HG02623 (cell line): ENCODE results near the gene TDRD12.

Experiments used
- ATAC-seq: cut with Tn5 transposase; IDR thresholded peaks from one replicate; pipeline ENCODE4 v1.9.1; 2021; ENCODE audit warnings: moderate library complexity; ENCODE audit not compliant: unreplicated experiment

Gene TDRD12

DNA sequence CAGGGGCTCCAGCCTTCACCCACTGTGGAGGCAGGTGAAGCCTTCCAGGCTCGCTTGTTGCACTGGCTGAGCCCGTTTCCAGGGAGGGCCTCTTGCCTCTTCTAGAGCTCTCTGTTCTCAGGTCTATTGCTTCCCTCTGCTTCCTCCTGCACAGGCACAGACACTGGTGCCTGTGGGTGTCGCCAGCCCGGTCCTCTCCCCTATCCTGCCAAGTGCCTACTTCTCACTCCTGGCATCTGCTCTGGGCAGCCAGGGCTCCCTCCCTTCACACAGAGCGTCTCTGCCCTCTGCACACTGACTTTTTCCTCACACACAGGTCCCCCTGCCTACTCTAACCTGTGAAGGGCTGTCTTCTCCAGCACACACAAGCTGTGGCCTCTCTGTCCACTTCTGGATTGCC, 89.7 kb downstream of the TDRD12 start:
- no peak for ATAC-seq

DNA sequence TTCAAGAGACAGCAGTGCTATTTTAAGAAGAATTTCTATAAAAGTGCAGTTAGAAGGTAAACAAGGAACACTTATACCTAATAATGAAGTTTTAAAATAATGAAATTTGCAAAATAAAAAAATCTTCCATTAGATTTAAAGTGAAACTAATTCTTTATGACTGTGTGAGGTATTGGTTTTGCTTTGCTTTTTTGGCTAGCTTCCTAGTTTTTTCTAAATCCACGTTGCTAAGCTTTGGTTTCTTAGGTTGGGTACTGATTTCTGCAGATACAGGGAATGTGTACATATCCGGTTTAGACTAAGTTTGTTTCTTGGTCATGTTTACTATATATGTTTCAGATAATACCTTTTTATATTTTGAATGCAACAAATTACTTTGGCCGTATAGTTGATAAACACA, 90.2 kb downstream of the TDRD12 start:
- no peak for ATAC-seq

DNA sequence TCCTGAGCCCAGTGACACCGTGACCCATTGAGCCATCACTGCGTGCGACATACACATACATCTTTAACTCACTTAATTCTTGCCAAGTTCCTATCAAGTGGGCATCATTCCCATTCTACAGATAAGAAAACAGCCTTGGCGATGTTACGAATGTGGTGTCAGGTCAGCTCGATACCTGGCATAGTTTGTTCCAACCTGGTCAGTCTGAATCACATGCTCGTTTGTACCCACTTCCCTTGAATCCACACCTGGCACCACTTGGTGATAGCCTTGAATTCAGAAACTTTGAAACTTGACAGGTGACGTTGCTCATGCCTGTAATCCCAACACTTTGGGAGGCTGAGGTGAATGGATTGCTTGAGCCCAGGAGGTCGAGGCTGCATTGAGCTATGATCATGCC, 90.9 kb downstream of the TDRD12 start:
- ATAC-seq = no peak

DNA sequence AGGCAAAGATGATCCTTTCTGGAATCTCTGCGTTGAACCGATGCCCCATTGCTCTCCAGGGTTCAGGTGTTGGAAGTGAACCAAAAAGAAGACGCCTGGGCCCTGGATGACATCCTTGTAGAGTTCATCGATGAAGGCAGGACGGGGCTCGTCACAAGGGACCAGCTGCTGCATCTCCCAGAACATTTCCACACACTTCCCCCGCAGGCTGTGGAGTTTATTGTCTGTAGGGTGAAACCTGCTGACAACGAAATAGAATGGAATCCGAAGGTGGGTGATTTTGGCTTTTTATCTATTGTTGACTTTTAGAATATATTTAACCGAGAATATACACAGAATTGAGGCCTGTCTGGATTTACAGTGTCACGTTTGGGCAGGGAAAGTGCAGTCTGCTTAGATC, 91.6 kb downstream of the TDRD12 start:
- ATAC-seq = no peak

DNA sequence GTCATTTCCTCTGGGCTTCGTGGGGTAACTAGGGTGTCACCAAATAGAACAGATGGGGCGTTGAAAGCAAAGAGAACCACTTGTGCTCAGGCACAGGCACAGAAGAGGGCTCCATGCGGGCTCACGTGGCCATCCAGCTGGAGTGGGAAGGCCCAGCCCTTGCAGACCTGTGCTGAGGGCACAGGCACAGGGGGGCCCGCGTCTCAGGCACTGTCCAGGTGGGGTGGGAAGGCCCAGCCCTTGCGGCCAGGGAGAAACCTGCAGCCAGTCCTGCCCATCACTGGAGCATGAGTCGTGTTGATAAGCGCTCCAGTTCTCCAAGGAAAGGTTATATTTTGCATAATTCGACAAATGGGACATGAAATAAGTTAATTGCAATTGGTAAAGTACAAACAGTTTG, 92.5 kb downstream of the TDRD12 start:
- no peak for ATAC-seq

DNA sequence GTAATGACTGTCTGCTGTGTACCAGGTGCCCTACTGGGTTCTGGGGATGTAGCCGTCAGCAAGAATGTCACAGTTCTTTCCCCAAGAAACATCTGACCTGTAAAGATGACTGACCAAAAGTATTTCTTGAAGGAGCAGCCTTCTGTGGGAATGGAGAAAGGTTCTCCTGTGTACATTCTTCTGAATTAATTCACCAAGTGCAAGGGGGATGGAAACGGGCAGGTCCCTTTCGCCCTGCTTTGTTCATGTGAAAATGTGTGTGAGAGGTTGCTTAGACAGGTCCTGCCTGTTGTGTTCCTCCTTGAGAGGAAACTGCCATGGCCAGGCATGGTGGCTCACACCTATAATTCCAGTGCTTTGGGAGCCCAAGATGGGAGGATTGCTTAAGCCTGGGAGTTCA, 93.0 kb downstream of the TDRD12 start:
- no peak for ATAC-seq

DNA sequence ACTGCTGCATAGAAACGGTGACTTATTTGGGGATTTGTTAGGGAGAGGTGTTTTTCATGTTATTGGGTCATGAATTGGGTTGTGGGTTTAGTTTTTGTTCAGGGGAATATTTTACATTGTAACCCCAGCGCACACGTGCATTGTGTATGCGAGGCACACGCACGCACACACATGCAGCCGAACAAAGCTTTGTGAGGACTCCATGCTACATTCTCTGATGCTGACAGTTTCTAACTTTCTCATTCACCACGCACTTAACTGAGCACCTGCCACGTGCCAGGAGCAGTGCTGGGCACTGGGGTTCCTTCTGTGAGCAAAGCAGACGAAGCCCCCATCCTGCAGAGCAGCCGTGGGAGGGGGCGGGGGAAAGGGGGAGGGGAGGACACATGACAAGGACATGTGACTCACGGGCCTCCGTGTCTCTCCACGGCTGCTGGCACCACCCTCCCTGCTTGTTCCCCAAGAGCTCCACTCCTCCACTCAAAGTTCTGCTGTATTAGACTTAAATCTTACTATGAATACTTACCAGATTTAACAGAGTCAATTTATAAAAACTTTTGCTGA, 94.4 kb downstream of the TDRD12 start:
- ATAC-seq = no peak

DNA sequence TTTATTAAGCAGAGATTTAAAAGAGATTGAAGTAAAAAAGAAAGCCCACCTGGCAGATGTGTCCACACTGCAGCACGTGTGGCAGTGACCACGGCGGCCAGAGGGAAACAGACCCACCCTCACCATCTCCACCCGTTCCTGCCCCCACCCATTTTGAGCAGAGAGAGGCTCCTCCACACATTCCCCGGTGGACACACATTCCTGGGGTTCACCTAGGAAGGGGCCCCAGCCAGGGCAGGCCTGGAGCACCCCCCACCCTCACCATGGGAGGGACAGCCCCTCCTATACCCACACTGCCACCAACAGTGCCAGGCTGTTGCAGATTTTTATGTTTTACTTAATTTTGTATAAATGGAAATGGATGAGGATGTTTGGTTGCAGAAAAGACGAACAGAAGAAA, 95.1 kb downstream of the TDRD12 start:
- no peak for ATAC-seq

DNA sequence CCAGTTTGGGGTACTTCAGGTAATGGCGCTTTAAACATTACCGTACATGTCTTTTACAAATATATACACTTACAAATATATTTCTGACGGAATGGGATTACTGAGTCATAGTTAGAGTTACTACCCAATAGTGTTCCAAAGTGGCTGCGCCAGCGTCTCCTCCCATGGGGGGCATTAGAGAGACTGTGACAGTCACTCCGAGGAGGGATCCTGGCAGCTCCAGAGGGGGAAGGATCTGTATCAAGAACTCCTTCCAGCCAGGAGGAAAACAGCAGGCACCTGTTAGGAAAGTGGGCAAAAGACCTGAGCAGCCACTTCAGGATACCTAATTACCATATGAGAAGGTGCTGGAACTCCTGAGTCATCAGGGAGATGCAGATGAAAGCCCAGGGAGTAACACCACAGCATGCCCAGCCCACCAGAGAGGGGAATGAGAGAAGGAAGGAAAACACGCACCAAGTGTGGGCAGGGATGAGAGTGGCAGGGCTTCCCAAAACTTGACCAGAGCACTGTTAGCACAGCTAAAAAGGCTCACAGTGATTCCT, 97.1 kb downstream of the TDRD12 start:
- ATAC-seq = no peak

DNA sequence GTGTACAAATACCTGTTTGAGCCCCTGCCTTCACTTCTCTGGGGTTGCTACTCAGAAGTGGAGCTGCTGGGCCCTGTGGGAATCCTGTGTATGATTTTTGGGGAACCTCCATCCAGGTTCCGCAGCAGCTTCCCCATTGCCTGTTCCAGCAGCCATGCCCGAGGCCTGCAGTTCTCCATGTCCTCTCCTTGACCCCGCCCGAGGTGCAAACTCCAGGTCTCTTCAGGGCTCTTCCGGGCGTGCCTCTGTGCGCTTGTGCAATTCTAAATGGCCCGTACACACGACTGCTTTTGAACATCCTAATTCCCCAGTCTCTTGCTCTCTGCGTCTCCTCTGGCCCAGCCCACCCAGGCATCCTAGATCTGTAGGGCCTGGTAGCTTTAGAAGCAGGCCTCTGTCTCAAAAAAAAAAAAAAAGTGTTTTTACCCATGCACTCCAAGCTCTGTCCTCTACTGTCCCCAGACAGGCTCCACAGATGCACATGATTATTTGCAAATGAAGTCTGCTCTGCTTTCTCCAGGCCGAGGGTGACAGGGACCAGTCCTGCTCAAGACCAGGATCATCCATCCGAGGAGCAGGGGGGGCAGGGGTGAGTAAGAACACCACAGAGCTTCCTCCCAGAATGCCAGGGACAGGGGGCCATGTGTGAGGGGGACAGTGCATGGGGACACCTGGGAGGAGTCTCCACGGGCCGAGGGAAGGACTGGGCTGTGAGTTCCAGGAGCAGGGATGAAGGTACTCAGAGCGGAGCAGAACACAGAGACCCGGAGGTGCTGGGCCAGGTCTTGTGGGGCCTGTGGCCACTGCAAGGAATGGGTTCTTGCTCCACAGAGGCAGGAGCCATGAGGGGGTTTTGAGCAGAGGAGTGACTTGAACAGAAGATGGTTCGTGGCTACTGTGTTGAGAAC, 98.3 kb downstream of the TDRD12 start:
- no peak for ATAC-seq

DNA sequence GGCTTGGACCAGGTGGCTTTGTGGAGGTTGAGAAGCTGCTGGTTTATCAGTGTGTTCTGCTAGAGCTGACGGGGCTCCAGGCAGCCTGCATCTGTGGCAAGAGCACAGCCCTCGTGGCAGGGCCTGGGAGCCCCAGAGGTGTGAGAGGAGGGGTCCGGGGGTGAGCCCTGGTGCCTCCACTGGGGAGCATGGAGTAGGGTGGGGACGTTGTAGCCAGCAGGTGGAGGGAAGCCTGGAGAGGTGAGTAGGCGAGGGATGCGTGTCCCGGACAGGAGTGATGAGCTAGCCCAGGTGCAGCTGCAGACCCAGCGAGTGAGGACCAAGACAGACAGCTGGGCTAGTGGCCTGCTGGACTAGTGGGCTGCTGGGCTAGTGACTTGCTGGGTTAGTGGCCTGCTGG, 99.0 kb downstream of the TDRD12 start:
- no peak for ATAC-seq

DNA sequence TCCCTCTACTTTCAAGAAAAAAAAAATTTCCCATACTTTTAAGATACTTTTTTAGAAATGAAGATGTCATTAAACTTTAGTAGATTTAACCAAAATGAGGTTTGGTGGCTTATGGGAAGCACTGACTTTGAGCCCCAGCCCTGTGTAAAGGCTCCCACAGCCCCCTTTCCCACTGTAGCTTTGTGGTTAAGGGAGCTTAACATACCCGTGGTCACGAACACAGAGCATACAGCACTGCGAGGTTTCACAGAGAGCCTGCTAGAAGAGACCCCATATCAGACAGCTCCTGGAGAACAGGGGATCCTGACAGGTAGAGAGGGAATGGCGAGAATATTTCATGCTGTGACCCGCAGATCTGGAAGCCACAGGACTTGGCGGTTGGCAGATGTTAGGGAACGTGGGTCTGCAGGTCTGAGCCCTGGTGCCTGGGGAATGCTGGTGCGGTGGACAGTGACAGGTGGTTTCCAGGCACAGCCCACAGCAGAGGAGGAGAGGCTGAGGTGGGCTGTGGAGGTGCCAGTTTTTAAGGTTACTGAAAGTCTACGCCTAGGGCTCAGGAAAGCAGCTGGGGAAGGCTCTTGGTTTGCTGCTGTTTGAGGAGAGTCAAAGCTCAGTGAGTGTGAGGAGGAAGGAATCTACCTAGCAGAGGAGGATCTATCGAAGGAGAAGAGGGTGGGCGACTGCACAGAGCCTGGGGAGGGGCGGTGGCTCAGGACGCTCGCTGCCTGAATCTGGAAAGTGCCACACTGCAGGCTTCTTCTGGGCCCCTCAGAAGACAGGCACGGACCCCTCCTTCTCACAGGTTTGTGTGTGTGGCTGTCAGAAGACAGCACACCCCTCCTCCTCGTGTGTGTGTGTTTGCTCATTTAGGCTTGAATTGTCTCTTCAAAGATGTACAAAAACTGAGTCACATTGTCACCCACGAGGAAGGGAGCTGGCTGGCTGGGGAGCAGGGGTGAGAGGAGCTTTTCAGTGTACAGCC, 100.1 kb downstream of the TDRD12 start:
- no peak for ATAC-seq

DNA sequence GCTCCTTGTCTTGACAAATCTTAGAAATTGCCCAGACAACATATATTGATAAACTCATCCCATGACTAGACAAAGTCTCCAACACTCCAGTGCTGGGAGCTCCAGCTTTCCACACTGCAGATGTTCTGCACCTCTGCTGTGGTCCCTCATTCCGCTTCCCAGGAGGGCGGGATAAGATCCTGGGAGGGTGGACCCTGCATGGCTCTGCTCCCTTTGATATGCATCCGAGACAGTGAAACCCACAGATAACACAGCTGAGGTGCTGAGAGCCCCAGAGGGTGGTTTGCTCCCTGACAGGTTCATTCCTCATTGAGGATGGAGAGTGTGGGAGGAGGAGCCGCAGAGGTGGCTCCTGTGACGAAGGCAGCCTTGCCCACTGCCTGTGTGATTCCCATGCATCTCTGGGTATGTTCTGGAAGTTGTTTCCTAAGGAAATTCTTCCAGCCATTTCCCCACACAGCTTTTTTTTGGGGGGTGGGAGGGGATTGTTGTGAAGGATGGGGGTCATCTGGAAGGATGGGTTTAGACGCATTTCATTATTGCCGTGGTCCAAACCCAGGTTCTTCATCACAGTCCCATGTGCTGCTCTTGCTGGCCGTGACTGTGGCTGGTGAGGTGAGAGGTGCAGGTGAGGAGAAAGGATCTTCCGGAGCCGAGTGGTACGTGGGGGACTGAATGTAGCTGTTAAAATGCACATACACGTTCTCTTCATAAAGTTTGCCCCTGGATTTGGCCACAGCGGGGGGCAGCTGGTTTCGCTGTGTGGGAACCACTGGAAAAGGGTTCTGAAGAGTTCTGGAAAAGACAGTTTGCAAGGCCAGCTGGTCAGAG, 103.6 kb downstream of the TDRD12 start:
- no peak for ATAC-seq

DNA sequence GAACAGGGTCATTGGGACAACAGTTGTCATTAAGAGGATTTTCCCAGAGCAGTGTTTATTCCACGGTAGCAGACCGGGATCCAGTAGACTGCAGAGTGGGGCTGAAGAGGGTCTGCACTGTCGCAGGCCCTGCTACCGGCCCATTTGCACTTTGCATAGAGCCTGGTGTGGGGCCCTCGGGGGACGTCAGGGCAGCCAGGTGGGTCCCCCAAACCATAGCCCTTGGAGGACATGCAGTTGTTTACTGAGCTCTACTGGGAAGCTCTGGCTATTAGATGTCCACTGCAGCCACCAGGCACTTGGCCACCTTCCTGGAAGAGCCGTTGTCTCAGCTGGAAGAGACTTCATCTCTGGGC, 104.2 kb downstream of the TDRD12 start:
- ATAC-seq = no peak

DNA sequence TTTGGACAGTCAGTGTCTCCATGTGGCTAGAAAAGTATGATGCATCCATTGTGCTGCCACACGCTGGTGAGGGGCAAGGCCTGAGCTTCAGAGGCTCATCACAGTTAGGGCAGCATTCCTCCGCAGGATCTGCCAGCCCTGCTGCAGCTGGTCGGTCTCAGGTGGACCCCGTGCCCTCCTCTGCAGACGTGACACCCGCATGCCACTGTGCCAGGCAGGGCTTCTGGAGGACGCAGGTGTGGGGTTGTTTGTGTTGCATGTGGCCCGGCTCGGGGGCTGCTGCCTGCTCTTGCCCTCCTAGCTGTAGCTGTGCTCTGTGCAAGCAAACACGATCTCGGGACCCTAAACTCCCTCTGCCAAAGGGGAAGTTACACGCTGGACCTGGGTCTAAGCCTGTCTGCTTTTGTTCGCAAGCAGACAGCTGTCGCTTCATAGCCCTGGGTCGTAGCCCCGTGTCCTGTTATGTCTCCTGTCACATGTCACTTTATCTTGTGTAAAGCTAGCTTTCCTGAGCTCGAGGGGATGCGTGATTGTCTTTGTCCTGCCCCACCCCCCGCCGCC, 104.7 kb downstream of the TDRD12 start:
- ATAC-seq = no peak

DNA sequence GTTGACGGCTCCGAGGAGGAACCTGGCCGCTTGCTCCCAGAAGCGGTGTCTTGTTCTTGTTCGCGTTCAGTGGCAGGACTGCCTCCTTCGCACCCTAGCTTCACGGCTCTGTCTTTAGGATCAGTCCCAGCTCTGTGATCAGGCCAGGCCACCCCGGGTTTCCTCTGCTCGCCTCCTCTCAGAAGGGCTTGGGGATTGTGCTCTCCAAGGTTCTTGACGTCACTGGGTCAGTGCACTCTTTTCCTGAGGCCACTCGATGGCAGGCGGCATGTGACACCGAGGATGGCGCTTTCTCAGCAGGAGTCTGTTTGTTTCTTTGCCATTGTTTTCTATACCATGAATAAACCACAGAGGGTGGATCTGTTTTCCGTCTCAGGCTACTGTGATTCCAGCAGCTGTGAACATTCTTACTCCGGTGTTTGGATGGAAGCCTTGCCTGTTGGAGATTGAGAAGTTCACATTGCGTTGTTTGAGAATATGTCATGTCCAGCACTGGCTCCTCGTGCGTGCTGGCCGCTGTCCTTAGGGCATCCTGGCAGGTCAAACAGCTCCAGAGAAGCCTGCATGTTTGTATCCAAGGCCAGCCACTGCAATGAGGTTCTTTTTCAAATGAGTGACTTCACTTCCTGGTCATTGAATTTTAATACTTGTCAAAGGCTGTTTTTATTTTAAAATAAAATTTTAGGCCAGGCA, 105.5 kb downstream of the TDRD12 start:
- no peak for ATAC-seq

DNA sequence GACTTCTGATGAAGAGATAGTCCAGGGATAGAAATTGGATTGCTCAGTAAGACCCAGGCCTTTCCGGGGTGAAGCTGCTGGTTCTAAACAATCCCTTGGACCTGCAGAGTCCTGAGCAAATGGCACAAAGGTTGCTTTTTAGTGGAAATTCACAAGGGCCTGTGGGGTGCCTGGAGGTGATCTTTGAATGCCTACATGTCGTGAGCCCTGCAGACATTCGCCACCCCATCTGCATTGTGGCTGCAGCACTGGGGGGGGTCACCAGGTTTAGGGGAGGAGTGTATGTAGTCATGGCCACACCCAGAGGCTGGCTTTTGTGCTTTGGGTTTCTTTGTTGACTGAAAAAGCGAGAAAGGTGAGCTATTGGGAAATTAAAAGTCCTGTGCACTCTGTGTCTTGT, 108.6 kb downstream of the TDRD12 start:
- no peak for ATAC-seq

DNA sequence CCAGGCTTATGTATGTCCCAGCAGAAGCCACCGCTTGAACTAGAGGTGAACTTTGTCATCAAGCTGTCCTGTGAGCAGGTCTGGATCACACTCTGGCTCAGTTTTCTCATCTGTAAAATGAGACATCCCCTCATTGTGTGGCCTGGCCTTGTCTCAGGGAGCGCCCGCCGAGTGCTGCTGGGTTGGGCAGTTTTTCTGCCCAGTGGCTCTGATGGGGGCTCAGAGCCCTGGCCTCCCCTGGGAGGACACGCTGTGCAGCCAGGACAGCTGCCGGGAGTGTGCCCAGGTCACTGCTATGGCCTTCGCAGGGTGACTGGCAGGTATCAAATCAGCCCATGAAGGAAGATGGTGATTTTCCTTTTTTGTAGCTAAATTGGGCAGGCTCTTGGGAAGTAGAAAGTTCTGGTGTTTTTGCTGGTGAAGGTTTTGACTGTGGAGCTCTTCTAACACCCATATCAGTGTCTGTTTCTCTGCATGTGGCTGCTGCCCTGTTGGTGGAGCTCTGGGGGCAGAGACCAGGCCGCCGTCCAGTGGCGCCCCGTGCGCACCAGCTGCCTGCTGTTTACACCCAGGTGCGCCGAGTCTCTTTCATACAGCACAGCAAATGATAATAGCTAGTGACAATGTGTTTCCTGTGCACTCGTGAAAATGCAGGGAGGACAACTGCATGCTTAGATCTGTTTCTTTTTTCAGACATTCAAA, 109.2 kb downstream of the TDRD12 start:
- no peak for ATAC-seq

DNA sequence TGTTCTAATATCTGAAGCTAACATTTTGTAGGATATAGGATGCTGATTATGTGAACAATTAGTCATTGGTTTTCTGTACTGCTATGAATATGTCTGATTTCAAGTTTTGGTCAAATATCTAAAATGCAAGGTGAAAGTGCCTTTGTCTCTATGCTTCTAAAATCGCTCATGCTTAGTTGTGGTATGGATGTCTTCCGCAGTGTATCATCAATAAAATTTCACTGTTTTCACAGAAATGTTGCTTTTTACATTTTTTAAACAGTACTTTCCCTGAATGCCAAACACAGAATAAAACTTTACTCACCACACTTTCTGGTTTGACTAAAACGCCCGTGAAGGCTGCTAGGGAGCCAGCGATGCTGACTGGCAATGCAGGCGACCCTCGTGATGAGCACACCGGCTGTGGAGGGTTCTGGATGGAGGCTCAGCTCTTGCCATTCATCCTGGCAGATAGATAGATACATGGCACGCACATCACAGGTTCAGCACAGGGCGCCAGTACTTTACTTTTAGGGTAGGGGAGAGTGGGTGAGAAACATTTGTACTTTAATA, 109.9 kb downstream of the TDRD12 start:
- ATAC-seq = no peak
